Measurements from ENCODE around the gene TCHH. TPM values are rescaled to one million over a fixed set of nuclear protein-coding genes. Genes with fewer than 3 reads are reported as not detected.

Gene TCHH
- total and polyA plus RNA-seq, 12 donors, result 0.01 to 0.07 (median 0.05) TPM; not detected in 9

DNA sequence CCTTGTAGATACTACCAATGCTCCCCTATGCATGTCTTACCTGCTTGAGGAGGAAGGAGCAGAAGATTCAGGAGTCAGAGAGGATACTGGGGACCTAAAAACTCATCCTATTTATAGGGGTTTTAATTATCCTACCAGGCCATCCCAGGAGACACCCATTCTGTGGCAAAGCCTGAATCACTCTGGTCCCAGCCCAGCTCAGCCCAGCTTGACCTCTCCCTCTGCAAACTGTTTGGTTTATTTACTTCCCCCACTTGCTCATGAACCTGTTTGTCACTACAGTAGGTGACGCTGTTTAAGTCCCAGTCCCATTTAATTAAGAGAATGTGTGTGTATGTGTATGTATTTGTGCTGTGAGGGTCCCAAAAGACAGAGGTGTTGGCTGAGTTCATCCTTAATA is 43.9 kb upstream of the TCHH start, which contains the start of gene RPTN:
Gene RPTN (minus strand): TSS at position 85 of the 400 bp plus-strand sequence. CDS start 1,339 bp downstream, outside the sequence.
- 75 to 87% methylated on average over 1 of the region's 1 CpG for WGBS, 2 donors
- ATAC-seq (no peak), DNase-seq (no peak)
- Histone ChIP-seq H3K36me3 (no peaks in the 10 kb centered on the region), H3K4me1 (peaks cover 0 to 21% (median 0%) of the 10 kb centered on the region in 9 donors), H3K9me3 (no peaks in the 10 kb centered on the region), H3K27me3 (no peaks in the 10 kb centered on the region), H3K4me3 (no peak within 1 kb of the TSS), H3K27ac (peak within 1 kb of the TSS in 1 of 10 donors; percentile 54)
- no peak for TF ChIP-seq CTCF (IDR thresholded peaks at IDR 0.05)
- intact Hi-C loops (cut with DNase I), result no loop called here

- H3K27ac ChIP-seq, result no peak overlapping the region
- H3K36me3 ChIP-seq, result no peaks in the 10 kb centered on the region
- WGBS, 2 donors, result 83 to 85% methylated on average over 3 of the region's 3 CpGs
- no peak overlapping the region for H3K4me3 ChIP-seq
- no peak for TF ChIP-seq CTCF (IDR thresholded peaks at IDR 0.05)
- DNase-seq (no peak), ATAC-seq (no peak)
- H3K27me3 ChIP-seq, result peaks cover 0 to 3% (median 0%) of the 10 kb centered on the region in 7 donors
- intact Hi-C loops (cut with DNase I), result no loop called here
- H3K4me1 ChIP-seq, result no peaks in the 10 kb centered on the region
- H3K9me3 ChIP-seq, result peaks cover 0 to 2% (median 0%) of the 10 kb centered on the region in 11 donors
Observed at GRCh38 chr1:152153996-152154395, 38.8 kb upstream of the TCHH start.

DNA sequence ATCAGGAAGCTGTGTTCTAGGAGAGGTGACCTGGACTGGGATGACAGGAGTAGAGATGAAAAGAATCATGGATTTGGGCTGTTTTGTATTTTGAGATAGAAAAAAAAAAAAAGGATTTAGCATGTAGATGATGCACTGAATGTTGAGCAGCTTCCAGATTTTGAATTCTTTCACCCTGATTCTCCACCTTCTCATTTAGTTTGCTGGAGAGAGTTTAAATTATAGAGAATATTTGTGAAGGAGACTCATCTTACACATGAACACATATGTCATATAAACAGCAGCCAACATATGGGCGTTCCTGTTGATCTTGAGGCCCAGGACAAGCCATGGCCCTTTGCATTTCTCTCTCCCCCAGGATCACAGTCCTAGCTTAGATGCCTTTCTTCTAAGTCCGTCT is 36.4 kb upstream of the TCHH start:
- ATAC-seq (no peak), DNase-seq (no peak)
- Histone ChIP-seq H3K9me3 (peaks cover 0 to 24% (median 14%) of the 10 kb centered on the region in 11 donors), H3K4me3 (no peak overlapping the region), H3K4me1 (no peaks in the 10 kb centered on the region), H3K36me3 (no peaks in the 10 kb centered on the region), H3K27me3 (peaks cover 0 to 3% (median 0%) of the 10 kb centered on the region in 7 donors), H3K27ac (no peak overlapping the region)
- intact Hi-C loops (cut with DNase I), result no loop called here
- 61 to 65% methylated on average over 2 of the region's 2 CpGs for WGBS, 2 donors
- no peak for TF ChIP-seq CTCF (IDR thresholded peaks at IDR 0.05)

GRCh38 chr1:152148981-152149380 is 33.7 kb upstream of the TCHH start:
- no peak for TF ChIP-seq CTCF (IDR thresholded peaks at IDR 0.05)
- Histone ChIP-seq H3K36me3 (no peaks in the 10 kb centered on the region), H3K9me3 (peaks cover 0 to 24% (median 14%) of the 10 kb centered on the region in 11 donors), H3K4me3 (no peak overlapping the region), H3K27ac (no peak overlapping the region), H3K4me1 (peaks cover 0 to 4% (median 0%) of the 10 kb centered on the region in 9 donors), H3K27me3 (peaks cover 0 to 3% (median 0%) of the 10 kb centered on the region in 7 donors)
- DNase-seq (no peak), ATAC-seq (no peak)
- intact Hi-C loops (cut with DNase I), result no loop called here
- WGBS, 2 donors, result 59 to 66% methylated on average over 1 of the region's 1 CpG

All from heart right ventricle (tissue), 16 donors.